Subcutaneous adipose tissue (tissue), 4 donors: ENCODE data around the gene CD69. TPM values are rescaled to one million over a fixed set of nuclear protein-coding genes. Genes with fewer than 3 reads are reported as not detected.

Experiments used
- CTCF ChIP-seq: fragments of 450-650 bp; IDR thresholded peaks from one replicate; pipeline ENCODE4 v1.5.1; 2016; ENCODE audit warnings: low read depth, mild to moderate bottlenecking, control low read depth, antibody characterized with exemption, moderate library complexity
- total RNA-seq, 4 donors: library from RNA; depleted of rRNA; stranded (reverse); fragments of >200 nt; gene quantifications; one replicate each; pipeline ENCODE4 v1.1.0, GENCODE V29; 2016

The CD69 gene
- 10 to 100 TPM in 1 of 4 donors, 1 to 10 TPM in 2, not detected in 1; 5.4 to 14.8 (median 8.4) TPM for total RNA-seq

DNA sequence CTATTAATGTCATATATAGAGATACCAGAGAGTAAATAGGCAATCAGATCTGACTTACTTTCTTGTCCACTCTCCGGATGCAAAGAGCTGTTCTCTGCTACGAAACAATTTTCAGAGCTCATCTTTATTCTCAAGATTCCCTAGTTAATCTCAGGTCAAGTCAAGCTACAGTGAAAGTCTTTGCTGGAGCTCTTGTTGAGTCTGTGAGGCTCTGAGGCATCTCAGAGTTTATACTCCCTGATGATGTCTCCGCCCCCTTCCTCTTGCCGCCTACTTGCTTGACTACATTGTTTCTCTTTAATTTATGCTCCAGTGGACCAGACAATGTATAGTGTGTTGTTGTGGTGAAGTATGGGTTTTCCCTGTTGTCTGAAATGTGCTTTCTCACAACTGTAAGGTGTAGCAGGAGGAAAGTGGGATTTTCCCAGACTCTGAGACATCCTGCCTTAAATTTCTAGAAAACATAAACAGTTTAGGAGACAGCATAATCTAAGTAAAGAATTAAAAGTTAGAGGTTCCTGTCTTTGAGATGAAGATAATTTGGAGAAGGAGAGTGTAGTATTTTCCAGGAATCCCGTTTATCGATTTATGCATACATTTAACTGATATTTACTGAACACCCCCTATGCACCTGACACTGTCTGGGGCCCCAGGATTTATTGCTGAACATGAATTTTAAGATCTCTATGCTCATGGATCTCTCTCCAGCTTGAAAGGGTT is at the start of gene CD69:
TSS of gene CD69 (minus strand) at position 203 of the 720 bp plus-strand sequence. CDS start at position 122, 81 bp downstream.
- no peak for TF ChIP-seq CTCF

DNA sequence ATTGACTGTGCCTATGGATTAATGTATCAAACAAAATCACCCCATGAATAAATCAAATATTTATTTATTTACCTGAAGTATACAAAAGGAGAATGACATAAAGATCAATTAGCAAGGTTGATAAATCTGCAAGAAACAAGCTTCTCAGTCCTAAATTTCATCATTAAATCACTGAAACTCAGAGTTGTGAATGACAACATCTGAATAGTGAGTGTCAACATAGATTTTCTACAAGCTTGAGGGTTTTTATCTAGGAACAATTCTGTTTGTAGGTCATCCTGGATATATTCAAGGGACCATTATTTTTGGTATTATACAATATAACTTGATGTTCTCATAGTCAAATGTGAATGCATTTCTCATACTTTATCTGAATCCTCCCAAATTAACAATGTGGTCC is 49.2 kb upstream of the CD69 start:
- no peak for TF ChIP-seq CTCF

DNA sequence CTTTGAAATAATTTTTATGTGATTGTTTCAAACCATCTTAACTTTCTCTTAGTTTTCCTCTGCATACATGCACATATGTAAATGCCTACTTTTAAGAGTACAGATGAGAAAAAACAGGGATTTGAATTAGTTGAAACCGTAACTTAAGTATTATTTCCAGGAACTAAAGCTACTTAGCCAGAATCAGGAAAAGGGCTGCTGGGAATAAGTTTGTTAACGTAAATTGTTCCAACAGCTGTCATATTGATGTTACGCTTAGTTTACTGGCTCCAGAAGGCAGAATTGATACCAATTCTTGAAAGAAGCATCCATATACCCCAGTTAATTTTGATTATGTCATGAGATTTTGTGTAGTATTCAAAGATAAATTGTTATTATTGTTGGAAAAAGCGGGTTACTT is 48.6 kb upstream of the CD69 start:
- TF ChIP-seq CTCF: no peak

DNA sequence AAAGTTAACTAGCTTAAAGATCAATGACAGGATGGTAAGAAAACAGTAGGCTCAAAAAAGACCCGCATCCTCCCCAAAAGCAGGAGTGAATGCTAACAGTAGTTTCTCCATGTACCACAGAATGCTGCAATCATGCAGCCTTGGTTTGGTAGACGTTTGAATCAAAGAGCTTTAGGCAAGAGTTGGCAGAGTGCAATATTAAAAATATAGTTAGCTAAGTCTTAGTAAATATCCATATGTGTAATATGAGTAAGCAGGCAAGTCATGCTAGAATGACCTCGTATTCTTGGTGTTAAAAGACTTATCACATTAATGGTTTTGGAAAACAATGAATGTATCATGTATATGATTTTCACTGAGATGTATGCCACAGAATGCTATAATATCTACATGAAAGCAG is 47.8 kb upstream of the CD69 start:
- no peak for TF ChIP-seq CTCF

GRCh38 chr12:9806714-9807113 is 46.0 kb upstream of the CD69 start:
- no peak for TF ChIP-seq CTCF

- TF ChIP-seq CTCF: no peak
These were observed 45.2 kb upstream of the CD69 start for GRCh38 chr12:9805883-9806282.

DNA sequence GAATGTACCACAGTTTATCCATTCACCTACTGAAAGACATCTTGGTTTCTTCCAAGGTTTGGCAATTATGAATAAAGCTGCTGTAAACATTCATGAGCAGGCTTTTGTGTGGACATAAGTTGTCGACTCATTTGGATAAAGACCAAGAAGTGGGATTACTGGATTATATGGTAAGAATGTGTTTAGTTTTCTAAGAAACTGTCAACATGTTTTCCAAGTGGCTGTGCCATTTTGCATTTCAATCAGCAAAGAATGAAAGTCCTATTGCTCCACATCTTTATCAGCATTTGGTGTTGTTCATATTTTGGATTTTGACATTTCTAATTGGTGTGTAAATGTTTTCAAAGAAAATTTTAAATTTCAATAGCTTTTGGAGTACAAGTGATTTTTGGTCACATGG is 39.3 kb upstream of the CD69 start:
- no peak for TF ChIP-seq CTCF
